ENCODE data around the gene SMIM10L2A.
"Not testable (repeated sequence)": the region's sequence is repeated elsewhere in the genome, so short reads cannot be mapped to it uniquely, and the experiment has no call there.

Gene SMIM10L2A

DNA sequence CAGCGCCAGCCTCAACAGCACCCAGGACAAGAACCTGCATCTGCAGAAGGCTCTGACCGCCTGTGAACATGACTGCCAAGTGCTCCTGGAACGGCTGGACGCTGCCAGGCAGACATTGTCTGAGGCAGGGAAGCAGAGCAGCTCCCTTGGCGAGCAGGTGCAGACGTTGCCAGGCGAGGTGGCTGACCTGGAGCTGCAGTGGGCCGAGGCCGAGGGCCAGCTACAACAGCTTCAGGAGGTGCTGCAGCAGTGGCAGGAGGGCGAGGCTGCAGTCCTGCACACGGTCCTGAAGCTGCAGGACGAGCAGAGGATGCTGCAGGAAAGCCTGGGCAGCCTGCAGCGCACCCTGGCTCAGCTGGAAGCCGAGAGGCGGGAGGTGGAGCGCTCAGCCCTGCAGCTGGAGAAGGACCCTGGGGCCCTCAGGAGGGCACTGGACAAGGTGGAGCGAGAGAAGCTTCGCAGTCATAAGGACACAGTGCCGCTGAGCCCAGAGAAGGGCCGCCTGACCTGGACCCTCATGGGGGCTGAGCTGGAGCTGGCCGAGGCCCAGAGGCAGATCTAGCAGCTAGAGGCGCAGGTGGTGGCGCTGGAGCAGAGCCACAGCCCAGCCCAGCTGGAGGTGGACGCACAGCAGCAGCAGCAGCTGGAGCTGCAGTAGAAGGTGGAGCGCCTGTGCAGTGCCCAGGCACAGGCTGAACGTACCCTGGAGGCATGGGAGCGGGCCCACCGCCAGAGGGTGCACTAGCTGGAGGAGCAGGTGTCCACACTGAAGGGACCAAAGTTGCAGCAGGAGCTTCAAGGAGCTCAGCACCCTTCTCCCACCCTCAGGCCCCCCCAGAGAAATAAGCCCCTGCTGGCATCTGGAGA lies 16.4 kb downstream of the SMIM10L2A start:
- TF ChIP-seq SUZ12 (IDR thresholded peaks at IDR 0.05; ENCODE audit: extremely low read depth, insufficient read depth, insufficient read length) (no peak), YY1 (IDR thresholded peaks at IDR 0.05; ENCODE audit: insufficient read depth, insufficient read length) (no peak), ZNF274 (IDR thresholded peaks at IDR 0.05; ENCODE audit: low read depth, low read length) (no peak)
- Histone ChIP-seq H3K4me3 (ENCODE audit: insufficient read length, low read depth) (no peak overlapping the region), H3K9ac (ENCODE audit: insufficient read length, low read depth) (no peak overlapping the region), H3K4me1 (ENCODE audit: insufficient read depth, insufficient read length) (no peaks in the 10 kb centered on the region), H3K27me3 (ENCODE audit: insufficient read depth, insufficient read length) (no peaks in the 10 kb centered on the region), H3K36me3 (ENCODE audit: insufficient read depth, insufficient read length, low read length) (no peaks in the 10 kb centered on the region), H3K9me3 (ENCODE audit: insufficient read depth, low read length) (no peaks in the 10 kb centered on the region)
- DNase-seq (ENCODE audit: low read depth, low spot score) = no peak

DNA sequence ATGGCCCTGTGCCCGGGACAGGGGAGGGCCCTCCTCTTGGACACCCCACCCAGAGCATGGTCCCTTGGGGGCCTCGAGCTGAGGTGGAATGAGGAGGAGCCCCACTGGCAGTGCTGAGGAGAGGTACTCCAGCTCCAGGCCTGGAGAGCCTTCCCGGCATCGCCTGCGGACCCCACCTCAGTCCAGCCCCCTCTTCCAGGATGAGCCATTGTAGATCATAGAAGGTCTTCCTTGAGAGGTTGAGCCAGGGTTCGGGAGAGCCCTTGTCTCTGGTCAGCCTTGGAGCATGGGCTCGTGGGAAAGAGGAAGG lies 16.9 kb downstream of the SMIM10L2A start:
- no peak overlapping the region for H3K4me3 ChIP-seq (ENCODE audit: insufficient read length, low read depth)
- TF ChIP-seq SUZ12 (IDR thresholded peaks at IDR 0.05; ENCODE audit: extremely low read depth, insufficient read depth, insufficient read length) (no peak), YY1 (IDR thresholded peaks at IDR 0.05; ENCODE audit: insufficient read depth, insufficient read length) (no peak), ZNF274 (IDR thresholded peaks at IDR 0.05; ENCODE audit: low read depth, low read length) (no peak)
- no peaks in the 10 kb centered on the region for H3K4me1 ChIP-seq (ENCODE audit: insufficient read depth, insufficient read length)
- H3K27me3 ChIP-seq (ENCODE audit: insufficient read depth, insufficient read length) = no peaks in the 10 kb centered on the region
- no peaks in the 10 kb centered on the region for H3K9me3 ChIP-seq (ENCODE audit: insufficient read depth, low read length)
- H3K36me3 ChIP-seq (ENCODE audit: insufficient read depth, insufficient read length, low read length) = no peaks in the 10 kb centered on the region
- no peak for DNase-seq (ENCODE audit: low read depth, low spot score)
- H3K9ac ChIP-seq (ENCODE audit: insufficient read length, low read depth) = no peak overlapping the region

DNA sequence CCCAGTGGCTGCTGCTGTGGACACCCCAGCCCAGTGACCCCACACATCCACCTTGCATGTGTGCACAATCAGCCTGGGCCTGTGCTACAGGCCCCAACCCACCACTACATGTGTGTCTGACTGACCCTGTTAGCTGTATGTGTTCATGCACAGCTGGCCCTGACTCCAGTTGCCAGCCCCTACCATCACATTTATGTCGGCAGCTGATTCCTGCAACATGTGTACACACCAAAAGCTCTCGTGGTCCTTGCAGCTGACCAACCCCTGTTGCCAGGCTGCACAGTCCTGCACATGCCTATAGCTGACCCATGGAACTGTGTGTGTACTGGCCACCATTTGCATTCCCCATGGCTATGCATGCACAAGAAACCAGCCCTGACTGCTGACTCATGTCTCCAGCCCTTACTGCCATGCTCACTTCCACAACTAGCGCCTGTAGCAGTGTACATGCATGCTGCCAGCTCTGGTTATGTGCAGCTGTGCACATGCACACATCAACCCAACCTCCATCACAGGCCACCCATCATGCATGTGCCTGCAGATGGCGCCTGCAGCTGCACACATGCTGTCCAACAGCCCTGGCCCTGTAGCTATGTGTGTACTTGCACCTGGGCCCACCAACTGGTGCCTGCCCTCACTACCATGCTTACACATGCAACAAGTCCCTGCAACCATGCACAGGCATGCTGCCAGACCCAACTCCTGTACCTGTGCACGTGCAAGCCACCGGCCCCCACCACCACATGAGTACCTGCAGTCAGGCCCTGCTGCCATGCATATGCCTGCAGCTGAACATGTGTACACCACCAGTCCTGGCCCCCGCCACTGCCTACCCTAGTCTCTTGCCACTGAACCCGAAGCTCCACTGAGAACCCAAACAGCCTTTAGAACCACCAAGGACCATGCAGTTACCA lies 28.1 kb downstream of the SMIM10L2A start:
- H3K36me3 ChIP-seq (ENCODE audit: insufficient read depth, insufficient read length, low read length) = no peaks in the 10 kb centered on the region

DNA sequence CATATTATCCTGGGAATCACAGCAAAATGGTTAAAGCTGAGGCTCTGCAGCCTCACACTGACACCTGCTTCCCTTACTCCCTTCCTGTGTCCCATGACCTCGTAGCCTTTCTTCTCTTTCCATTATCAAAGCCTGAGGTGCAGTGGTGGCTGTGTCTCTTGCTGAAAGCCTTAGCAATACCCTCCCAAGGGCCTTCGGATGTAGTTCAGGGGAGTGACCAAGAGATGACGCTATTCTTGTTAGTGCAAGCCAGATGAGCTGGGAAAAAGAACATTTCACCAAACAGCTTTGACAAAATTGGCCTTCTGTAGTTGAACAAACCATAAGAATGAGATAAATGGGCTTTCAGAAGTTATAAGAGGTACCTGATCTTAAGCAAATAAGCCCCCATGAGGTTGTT lies 31.6 kb downstream of the SMIM10L2A start:
- H3K4me1 ChIP-seq (ENCODE audit: insufficient read depth, insufficient read length) = peaks cover 2% of the 10 kb centered on the region
- no peak overlapping the region for H3K4me3 ChIP-seq (ENCODE audit: insufficient read length, low read depth)
- H3K27me3 ChIP-seq (ENCODE audit: insufficient read depth, insufficient read length) = no peaks in the 10 kb centered on the region
- no peaks in the 10 kb centered on the region for H3K9me3 ChIP-seq (ENCODE audit: insufficient read depth, low read length)
- H3K9ac ChIP-seq (ENCODE audit: insufficient read length, low read depth) = no peak overlapping the region
- TF ChIP-seq YY1 (IDR thresholded peaks at IDR 0.05; ENCODE audit: insufficient read depth, insufficient read length) (no peak), SUZ12 (IDR thresholded peaks at IDR 0.05; ENCODE audit: extremely low read depth, insufficient read depth, insufficient read length) (no peak), ZNF274 (IDR thresholded peaks at IDR 0.05; ENCODE audit: low read depth, low read length) (no peak)
- no peaks in the 10 kb centered on the region for H3K36me3 ChIP-seq (ENCODE audit: insufficient read depth, insufficient read length, low read length)
- DNase-seq (ENCODE audit: low read depth, low spot score) = no peak

More for the DNA sequence above, 28.1 kb downstream of the SMIM10L2A start:
- Histone ChIP-seq H3K27me3 (ENCODE audit: insufficient read depth, insufficient read length) (no peaks in the 10 kb centered on the region), H3K9ac (ENCODE audit: insufficient read length, low read depth) (no peak overlapping the region), H3K4me3 (ENCODE audit: insufficient read length, low read depth) (no peak overlapping the region), H3K9me3 (ENCODE audit: insufficient read depth, low read length) (no peaks in the 10 kb centered on the region), H3K4me1 (ENCODE audit: insufficient read depth, insufficient read length) (peaks cover 2% of the 10 kb centered on the region)
- no peak for TF ChIP-seq SUZ12 (IDR thresholded peaks at IDR 0.05; ENCODE audit: extremely low read depth, insufficient read depth, insufficient read length)
- no peak for TF ChIP-seq YY1 (IDR thresholded peaks at IDR 0.05; ENCODE audit: insufficient read depth, insufficient read length)
- no peak for TF ChIP-seq ZNF274 (IDR thresholded peaks at IDR 0.05; ENCODE audit: low read depth, low read length)
- no peak for DNase-seq (ENCODE audit: low read depth, low spot score)

DNA sequence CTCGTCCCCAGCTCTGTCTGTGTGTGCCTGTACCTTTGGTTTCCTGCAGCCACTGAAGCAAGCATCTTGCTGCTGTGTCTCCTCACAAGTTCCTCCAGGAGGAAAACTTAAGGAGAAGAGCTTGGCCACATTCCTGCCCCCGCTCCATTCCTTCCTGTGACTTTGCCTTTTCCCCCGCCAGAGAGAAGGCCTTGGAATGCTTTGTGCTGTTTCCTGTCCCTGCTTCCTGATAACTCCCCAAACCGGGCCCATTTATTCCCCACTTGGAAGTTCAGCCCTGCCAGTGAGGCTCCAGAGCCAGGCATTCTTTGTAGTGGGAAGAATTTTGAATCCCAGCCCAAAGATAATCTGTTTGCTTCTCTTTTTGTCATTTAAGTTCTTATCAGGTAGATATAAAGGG lies 33.1 kb downstream of the SMIM10L2A start:
- Histone ChIP-seq H3K36me3 (ENCODE audit: insufficient read depth, insufficient read length, low read length) (no peaks in the 10 kb centered on the region), H3K9me3 (ENCODE audit: insufficient read depth, low read length) (no peaks in the 10 kb centered on the region), H3K4me3 (ENCODE audit: insufficient read length, low read depth) (no peak overlapping the region), H3K4me1 (ENCODE audit: insufficient read depth, insufficient read length) (peaks cover 2% of the 10 kb centered on the region), H3K27me3 (ENCODE audit: insufficient read depth, insufficient read length) (no peaks in the 10 kb centered on the region), H3K9ac (ENCODE audit: insufficient read length, low read depth) (no peak overlapping the region)
- peak; percentile 2 for DNase-seq (ENCODE audit: low read depth, low spot score)
- TF ChIP-seq SUZ12 (IDR thresholded peaks at IDR 0.05; ENCODE audit: extremely low read depth, insufficient read depth, insufficient read length) (no peak), ZNF274 (IDR thresholded peaks at IDR 0.05; ENCODE audit: low read depth, low read length) (no peak), YY1 (IDR thresholded peaks at IDR 0.05; ENCODE audit: insufficient read depth, insufficient read length) (no peak)

DNA sequence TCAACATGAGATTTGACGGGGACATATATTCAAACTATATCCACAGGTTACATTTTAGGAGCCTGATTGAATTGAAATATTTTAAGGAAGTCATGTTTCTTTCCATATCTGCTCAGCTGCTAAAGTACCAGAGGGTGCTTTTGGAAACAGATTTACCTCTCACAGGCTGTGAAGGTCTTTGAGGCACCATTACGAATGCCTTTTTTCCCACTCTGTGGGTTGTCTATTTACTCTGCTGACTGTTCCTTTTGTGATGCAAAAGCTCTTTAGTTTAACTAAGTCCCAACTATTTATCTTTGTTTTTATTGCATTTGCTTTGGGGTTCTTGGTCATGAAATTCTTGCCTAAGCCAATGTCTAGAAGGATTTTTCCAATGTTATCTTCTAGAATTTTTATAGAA lies 40.0 kb downstream of the SMIM10L2A start:
- peak; percentile 22 for DNase-seq (ENCODE audit: low read depth, low spot score)
- not testable (repeated sequence) for H3K4me3 ChIP-seq (ENCODE audit: insufficient read length, low read depth); H3K27me3 ChIP-seq (ENCODE audit: insufficient read depth, insufficient read length); H3K36me3 ChIP-seq (ENCODE audit: insufficient read depth, insufficient read length, low read length); H3K9ac ChIP-seq (ENCODE audit: insufficient read length, low read depth); H3K9me3 ChIP-seq (ENCODE audit: insufficient read depth, low read length); H3K4me1 ChIP-seq (ENCODE audit: insufficient read depth, insufficient read length)

DNA sequence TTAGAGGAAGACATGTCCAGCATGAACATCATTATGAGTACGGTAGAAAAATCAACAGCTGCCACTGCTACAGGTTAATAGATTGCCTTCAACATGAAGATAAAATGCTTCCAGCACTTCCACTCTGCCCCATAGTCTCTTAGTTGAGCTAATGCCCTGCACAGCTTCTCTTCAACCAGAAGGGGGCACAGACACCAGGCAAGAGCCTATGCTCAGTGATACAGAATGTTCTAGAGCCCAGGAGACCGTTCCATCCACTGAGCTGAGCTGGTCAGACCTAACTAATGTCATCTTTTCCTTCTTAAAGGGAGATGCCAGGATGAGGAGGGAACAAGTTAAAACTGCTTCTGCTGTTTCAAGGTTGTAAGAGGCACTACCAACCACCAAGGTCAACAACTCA lies 42.2 kb downstream of the SMIM10L2A start:
- no peak overlapping the region for H3K4me3 ChIP-seq (ENCODE audit: insufficient read length, low read depth)
- no peaks in the 10 kb centered on the region for H3K36me3 ChIP-seq (ENCODE audit: insufficient read depth, insufficient read length, low read length)
- H3K4me1 ChIP-seq (ENCODE audit: insufficient read depth, insufficient read length) = no peaks in the 10 kb centered on the region
- no peak for DNase-seq (ENCODE audit: low read depth, low spot score)
- H3K9me3 ChIP-seq (ENCODE audit: insufficient read depth, low read length) = no peaks in the 10 kb centered on the region
- H3K27me3 ChIP-seq (ENCODE audit: insufficient read depth, insufficient read length) = no peaks in the 10 kb centered on the region
- H3K9ac ChIP-seq (ENCODE audit: insufficient read length, low read depth) = no peak overlapping the region
- TF ChIP-seq YY1 (IDR thresholded peaks at IDR 0.05; ENCODE audit: insufficient read depth, insufficient read length) (no peak), SUZ12 (IDR thresholded peaks at IDR 0.05; ENCODE audit: extremely low read depth, insufficient read depth, insufficient read length) (no peak), ZNF274 (IDR thresholded peaks at IDR 0.05; ENCODE audit: low read depth, low read length) (no peak)
